GM12874 (cell line): ENCODE results near the gene TRNT1.

Source experiments
- TF ChIP-seq, protein P1 (sequence below): IDR thresholded peaks from 2 replicates; pipeline ENCODE4 v1.5.1; 2011; ENCODE audit warnings: low read depth, mild to moderate bottlenecking, control low read depth, low read length, moderate library complexity; ENCODE audit not compliant: insufficient read depth

TRNT1 gene

DNA sequence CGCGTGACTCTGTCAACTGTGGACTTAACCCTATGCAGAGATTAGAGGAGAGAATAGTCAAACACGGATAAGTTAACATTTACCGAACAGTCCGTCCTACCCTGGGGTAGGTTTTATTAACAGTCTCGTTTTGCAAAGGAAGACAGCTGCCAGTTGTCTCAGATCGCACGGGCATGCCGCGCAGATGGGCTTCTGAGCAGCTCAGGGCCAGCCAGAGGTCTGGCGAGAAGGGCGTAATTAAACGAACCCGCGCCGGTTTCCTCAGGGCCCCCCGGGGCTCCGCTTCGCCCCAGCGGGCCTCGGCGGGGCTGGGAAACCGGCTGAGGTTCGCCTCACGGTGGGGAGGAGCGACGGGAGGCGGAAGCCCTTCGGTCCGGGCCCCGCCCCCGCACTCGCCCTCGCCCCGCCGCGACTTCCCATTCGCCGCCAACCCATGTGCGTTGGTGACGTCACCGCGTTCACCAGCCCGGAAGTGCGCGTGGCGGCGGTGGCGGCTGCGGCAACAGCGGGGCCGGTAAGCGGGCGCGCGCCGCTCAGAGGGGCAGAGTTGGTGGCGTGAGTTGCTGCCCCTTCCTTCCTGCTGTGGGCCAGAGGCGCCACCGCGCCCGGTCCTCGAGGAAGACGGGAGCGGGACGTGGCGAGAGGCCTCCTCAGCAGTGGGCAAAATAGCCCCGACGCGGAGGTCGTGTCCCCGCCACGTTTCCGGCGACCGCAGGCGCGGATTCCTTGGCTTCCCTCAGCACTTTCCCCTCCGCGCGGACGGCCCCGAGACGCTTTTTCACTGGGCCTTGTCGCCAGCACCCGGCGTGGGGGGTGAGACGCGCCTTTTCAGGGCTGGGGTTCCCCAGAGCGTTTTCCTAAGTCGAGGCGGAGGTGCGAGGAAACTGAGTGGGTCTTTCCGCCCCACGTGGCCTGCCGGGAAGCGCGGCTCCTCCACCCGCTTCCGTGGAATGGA lies at the start of gene TRNT1:
TSS of gene TRNT1 (plus strand) at position 464 of the 955 bp plus-strand sequence. CDS start 2,101 bp downstream, outside the sequence.
- TF ChIP-seq, protein P1, sequence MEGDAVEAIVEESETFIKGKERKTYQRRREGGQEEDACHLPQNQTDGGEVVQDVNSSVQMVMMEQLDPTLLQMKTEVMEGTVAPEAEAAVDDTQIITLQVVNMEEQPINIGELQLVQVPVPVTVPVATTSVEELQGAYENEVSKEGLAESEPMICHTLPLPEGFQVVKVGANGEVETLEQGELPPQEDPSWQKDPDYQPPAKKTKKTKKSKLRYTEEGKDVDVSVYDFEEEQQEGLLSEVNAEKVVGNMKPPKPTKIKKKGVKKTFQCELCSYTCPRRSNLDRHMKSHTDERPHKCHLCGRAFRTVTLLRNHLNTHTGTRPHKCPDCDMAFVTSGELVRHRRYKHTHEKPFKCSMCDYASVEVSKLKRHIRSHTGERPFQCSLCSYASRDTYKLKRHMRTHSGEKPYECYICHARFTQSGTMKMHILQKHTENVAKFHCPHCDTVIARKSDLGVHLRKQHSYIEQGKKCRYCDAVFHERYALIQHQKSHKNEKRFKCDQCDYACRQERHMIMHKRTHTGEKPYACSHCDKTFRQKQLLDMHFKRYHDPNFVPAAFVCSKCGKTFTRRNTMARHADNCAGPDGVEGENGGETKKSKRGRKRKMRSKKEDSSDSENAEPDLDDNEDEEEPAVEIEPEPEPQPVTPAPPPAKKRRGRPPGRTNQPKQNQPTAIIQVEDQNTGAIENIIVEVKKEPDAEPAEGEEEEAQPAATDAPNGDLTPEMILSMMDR, result no peak

DNA sequence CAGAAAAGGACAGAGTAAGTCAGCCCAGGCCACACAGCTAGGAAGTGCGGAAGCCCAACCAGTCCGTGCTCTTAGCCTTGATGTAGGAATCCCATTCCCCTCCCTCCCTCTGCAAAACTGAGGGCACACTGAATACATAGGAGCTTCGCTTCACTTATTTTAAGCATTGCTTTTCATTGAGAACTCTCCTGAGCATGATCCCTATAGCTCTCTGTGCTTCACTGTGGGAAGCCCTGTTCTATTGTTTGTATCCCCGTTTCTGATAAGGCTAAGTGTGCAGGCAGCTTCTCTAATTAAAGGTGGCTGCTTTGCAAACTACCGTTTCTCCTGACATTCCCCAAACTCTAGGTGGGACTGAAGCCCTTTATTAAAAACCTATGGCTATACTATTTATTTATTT lies 46.4 kb upstream of the TRNT1 start:
- TF ChIP-seq, protein P1, result no peak

DNA sequence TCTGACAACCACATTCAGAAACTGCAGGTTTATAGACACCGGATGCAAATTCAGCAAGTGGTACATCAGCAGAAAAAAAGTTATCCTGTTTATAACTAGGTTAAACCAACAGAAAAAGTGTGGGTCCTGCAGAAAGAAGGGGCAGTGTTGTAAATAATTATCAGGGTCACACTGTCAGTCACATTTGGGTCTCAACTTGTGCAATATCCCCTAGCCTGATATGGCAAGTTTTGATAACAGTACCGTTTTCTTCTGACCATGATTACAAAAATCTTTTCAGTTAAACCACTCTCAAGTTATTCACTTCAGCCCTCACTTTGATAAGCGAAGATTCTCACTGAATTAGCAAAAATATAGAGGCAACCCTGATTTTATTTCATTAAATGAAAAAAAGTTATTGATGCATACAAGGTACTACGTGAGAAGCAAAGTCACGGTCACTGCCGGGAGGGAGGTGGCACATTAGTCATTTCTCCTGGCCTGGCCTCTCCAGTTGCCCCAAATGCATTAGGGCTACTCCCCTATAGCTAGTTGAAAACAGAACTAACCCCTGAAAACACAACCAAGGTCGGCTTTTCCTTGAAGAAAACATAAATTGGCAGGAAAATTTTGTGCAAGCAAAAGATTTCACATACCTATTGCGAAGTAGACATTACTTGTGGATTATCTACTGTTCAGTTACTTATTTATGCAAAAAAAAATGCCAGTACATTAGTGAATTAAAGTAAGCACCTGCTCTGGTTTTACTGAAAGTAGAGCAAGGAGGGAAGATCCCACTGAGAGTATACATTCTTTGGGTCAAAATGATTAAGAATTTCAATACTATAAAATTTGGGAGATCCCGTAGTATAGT lies 45.1 kb upstream of the TRNT1 start:
- TF ChIP-seq, protein P1, result no peak

DNA sequence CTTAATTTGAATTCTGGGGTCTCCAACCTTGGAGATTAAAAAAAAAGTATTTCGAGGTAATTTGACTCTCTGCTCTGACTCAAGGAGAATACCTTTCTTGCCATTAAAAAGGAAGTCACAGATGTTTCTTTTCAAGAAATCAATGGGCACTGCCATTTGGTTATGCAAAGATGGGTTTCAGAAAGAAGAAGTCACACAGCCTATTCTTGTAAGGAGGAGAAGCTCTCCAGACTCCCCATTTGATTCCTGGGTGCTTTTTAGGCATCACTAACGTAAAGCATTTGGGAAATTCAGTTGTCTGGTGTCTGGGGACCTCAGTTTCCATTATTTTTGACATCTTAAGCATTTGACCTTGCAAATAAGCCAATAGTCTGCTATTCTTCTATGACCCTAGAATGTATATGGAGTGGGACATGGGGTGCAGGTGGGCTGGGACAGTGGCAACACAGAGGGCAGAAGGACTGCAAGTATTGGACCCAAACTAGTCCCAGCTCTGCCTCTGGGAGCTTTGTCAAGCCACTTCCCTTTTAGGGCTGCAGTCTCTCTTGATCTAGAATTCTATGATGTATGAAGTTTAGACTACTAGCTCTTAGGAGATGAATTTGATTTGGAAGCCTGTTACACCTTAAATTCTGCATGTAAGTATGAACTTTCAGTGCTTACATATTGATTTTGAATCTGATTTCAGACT lies 44.4 kb upstream of the TRNT1 start:
- TF ChIP-seq, protein P1, result no peak

DNA sequence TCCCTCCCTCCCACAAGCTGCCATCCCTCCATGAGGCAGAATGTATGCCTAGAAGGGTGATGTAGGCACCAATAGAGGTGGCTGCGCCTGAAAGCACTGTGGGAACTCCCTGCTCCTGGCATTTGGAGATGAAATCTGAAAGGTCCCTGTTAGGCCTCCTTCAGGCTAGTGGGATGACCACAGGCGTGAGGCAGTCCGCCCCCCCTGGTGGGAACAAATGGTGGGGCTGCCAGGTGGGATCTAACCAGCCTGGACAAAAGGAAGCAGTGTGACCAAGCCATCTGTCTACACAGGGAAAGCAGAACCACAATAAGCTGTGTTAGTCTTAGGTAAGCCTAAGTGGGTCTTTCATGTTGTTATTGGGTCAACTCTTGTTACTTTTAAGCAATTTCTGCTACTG lies 41.9 kb upstream of the TRNT1 start:
- TF ChIP-seq, protein P1, result no peak

DNA sequence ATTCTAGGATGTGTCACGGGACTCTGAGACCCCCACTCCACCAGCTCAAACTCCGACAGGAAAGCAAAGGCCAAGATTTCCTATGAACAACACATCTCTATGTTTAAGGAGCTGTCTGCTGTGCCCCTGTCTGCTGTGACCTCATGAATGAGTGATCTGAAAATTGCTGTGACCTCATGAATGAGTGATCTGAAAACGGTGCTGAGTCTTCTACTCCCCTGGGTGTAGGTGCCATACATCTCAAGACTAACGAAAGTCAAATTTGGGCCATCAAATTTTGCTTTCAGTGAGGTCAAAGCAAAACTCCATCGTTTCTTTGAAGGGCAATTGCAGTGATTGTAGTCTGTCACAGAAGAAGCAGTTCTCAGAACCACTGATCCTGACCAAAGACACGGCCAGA lies 41.0 kb upstream of the TRNT1 start:
- TF ChIP-seq, protein P1, result no peak

DNA sequence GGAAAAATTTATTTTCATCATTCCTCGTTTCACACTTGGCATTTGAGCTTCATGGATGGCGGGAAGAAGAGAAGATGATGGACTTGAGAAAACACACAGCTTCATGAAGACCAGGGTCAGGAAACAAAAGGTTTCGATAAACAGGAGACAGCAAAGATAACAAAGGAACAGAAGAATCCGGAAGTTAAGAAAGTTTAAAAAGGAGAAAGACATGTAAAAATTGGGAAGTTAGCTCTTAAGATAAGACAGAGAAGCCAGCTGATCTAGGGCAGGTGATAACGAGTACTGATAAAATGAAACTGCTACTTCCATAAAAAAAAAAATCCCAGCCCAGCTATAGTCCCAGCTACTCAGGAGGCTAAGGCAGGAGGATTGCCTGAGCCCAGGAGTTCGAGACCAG lies 40.5 kb upstream of the TRNT1 start:
- TF ChIP-seq, protein P1, result no peak
